GM23248 (cell line): ENCODE data around the gene SRCIN1. TPM values are rescaled to one million over a fixed set of nuclear protein-coding genes. Genes with fewer than 3 reads are reported as not detected.

Experiments used
- DNase-seq: peaks from one replicate; pipeline ENCODE4 v3.0.0-alpha.2; 2015
- H2AFZ ChIP-seq: fragments of 200-600 bp; sonication (generic); 2 replicates; pipeline ENCODE4 v1.6.1; 2016; ENCODE audit warnings: antibody characterized with exemption
- H3F3A ChIP-seq: fragments of 200-600 bp; sonication (generic); 2 replicates; pipeline ENCODE4 v1.6.1; 2016; ENCODE audit warnings: mild to moderate bottlenecking, antibody characterized with exemption, mixed run types; ENCODE audit not compliant: insufficient read depth
- H3K27ac ChIP-seq: fragments of 200-600 bp; sonication (generic); 2 replicates; pipeline ENCODE4 v1.5.1; 2016; ENCODE audit warnings: mild to moderate bottlenecking
- H3K27me3 ChIP-seq: fragments of 200-600 bp; sonication (generic); replicated peaks from 2 replicates; pipeline ENCODE4 v1.6.1; 2016; ENCODE audit warnings: mild to moderate bottlenecking; ENCODE audit not compliant: insufficient read depth
- H3K36me3 ChIP-seq: fragments of 200-600 bp; sonication (generic); 2 replicates; pipeline ENCODE4 v1.6.1; 2016; ENCODE audit warnings: low read depth, mild to moderate bottlenecking
- H3K4me1 ChIP-seq: fragments of 200-600 bp; sonication (generic); 2 replicates; pipeline ENCODE4 v1.6.1; 2016; ENCODE audit warnings: mild to moderate bottlenecking; ENCODE audit not compliant: insufficient read depth
- H3K4me2 ChIP-seq: fragments of 200-600 bp; sonication (generic); one replicate; pipeline ENCODE4 v1.6.1; 2016; ENCODE audit warnings: mild to moderate bottlenecking; ENCODE audit not compliant: unreplicated experiment
- H3K4me3 ChIP-seq: fragments of 200-600 bp; sonication (generic); 2 replicates; pipeline ENCODE4 v1.5.1; 2016; ENCODE audit warnings: mild to moderate bottlenecking
- H3K79me2 ChIP-seq: fragments of 200-600 bp; sonication (generic); 2 replicates; pipeline ENCODE4 v1.6.1; 2016; ENCODE audit warnings: mild to moderate bottlenecking; ENCODE audit not compliant: insufficient read depth
- H3K9ac ChIP-seq: fragments of 200-600 bp; sonication (generic); 2 replicates; pipeline ENCODE4 v1.6.1; 2016; ENCODE audit warnings: mild to moderate bottlenecking
- H3K9me2 ChIP-seq: fragments of 200-600 bp; sonication (generic); 2 replicates; pipeline ENCODE4 v1.6.1; 2016; ENCODE audit warnings: mixed run types, mild to moderate bottlenecking, moderate library complexity; ENCODE audit not compliant: insufficient read depth
- H3K9me3 ChIP-seq: fragments of 200-600 bp; sonication (generic); one replicate; pipeline ENCODE4 v1.6.1; 2017; ENCODE audit warnings: low read depth
- H4K20me1 ChIP-seq: fragments of 200-600 bp; sonication (generic); 2 replicates; pipeline ENCODE4 v1.6.0; 2016; ENCODE audit not compliant: insufficient read depth
- EZH2 ChIP-seq: fragments of 200-600 bp; sonication (generic); IDR thresholded peaks from 2 replicates; pipeline ENCODE4 v1.6.1; 2018; ENCODE audit warnings: antibody characterized with exemption, mild to moderate bottlenecking; ENCODE audit not compliant: insufficient read depth, poor library complexity, severe bottlenecking
- EZH2phosphoT487 ChIP-seq: fragments of 200-600 bp; sonication (generic); IDR thresholded peaks from 2 replicates; pipeline ENCODE4 v1.6.1; 2018; ENCODE audit warnings: antibody characterized with exemption, moderate library complexity, mild to moderate bottlenecking, low read depth; ENCODE audit not compliant: insufficient read depth
- WGBS, 2 experiments: methylation state at CpG; one replicate each; pipeline ENCODE4 v1.1.6; 2015 to 2017; ENCODE audit warnings: low lambda C conversion rate in 2 of 2, low coverage in 1 of 2; ENCODE audit errors: missing lambda C conversion rate in 2 of 2; 5-methylcytosine and 5-hydroxymethylcytosine counted together
- in situ Hi-C: fragments of 300-500 bp; cut with MboI; formaldehyde crosslinking; loops from 2 replicates; pipeline ENCODE4 v1.15.0; 2020
- polyA plus RNA-seq: library from polyadenylated mRNA; unstranded; fragments of >200 nt; fragmentation: Nextera tagmentation; extraction: Ambion mirVana; gene quantifications from 2 replicates; pipeline ENCODE4 v1.2.1, GENCODE V29; 2016
- total RNA-seq: library from RNA; depleted of rRNA; stranded (reverse); fragments of >200 nt; shearing (Covaris generic); gene quantifications from 2 replicates; pipeline ENCODE4 v1.2.3, GENCODE V29; 2014; rRNA removed

SRCIN1 gene, protein sequence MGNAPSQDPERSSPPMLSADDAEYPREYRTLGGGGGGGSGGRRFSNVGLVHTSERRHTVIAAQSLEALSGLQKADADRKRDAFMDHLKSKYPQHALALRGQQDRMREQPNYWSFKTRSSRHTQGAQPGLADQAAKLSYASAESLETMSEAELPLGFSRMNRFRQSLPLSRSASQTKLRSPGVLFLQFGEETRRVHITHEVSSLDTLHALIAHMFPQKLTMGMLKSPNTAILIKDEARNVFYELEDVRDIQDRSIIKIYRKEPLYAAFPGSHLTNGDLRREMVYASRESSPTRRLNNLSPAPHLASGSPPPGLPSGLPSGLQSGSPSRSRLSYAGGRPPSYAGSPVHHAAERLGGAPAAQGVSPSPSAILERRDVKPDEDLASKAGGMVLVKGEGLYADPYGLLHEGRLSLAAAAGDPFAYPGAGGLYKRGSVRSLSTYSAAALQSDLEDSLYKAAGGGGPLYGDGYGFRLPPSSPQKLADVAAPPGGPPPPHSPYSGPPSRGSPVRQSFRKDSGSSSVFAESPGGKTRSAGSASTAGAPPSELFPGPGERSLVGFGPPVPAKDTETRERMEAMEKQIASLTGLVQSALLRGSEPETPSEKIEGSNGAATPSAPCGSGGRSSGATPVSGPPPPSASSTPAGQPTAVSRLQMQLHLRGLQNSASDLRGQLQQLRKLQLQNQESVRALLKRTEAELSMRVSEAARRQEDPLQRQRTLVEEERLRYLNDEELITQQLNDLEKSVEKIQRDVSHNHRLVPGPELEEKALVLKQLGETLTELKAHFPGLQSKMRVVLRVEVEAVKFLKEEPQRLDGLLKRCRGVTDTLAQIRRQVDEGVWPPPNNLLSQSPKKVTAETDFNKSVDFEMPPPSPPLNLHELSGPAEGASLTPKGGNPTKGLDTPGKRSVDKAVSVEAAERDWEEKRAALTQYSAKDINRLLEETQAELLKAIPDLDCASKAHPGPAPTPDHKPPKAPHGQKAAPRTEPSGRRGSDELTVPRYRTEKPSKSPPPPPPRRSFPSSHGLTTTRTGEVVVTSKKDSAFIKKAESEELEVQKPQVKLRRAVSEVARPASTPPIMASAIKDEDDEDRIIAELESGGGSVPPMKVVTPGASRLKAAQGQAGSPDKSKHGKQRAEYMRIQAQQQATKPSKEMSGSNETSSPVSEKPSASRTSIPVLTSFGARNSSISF
- total RNA-seq = not detected in 2 replicates
- polyA plus RNA-seq = not detected in 2 replicates

- Histone ChIP-seq H3K36me3 (no peaks in the 10 kb centered on the region), H3K4me3 (peak within 1 kb of the TSS; percentile 68), H3K9me3 (no peaks in the 10 kb centered on the region), H3K4me2 (peak within 1 kb of the TSS; percentile 68), H3K9me2 (no peaks in the 10 kb centered on the region), H3K27me3 (peaks cover 31% of the 10 kb centered on the region), H3K79me2 (no peaks in the 10 kb centered on the region), H3K9ac (no peak within 1 kb of the TSS), H3K27ac (no peak within 1 kb of the TSS), H2AFZ (peak within 1 kb of the TSS; percentile 63; the same call in 1 of the 2 replicates), H4K20me1 (no peaks in the 10 kb centered on the region), H3K4me1 (no peaks in the 10 kb centered on the region), H3F3A (no peaks in the 10 kb centered on the region)
- peak; percentile 58 for DNase-seq
- in situ Hi-C loops = no loop called here
- 1 to 3% methylated on average over 20 to 67 of the region's 105 CpGs for WGBS, 2 experiments
- TF ChIP-seq EZH2 = no peak
- no peak for TF ChIP-seq EZH2phosphoT487
Observed at GRCh38 chr17:38605841-38606645, at the start of gene SRCIN1. TSS of gene SRCIN1 (minus strand) at chr17:38605952. CDS start at chr17:38605705, 247 bp downstream.

- Histone ChIP-seq H3K27ac (no peak overlapping the region), H3F3A (no peaks in the 10 kb centered on the region), H3K36me3 (no peaks in the 10 kb centered on the region), H3K27me3 (peaks cover 27% of the 10 kb centered on the region), H2AFZ (no peak overlapping the region), H4K20me1 (no peaks in the 10 kb centered on the region), H3K4me2 (no peak overlapping the region), H3K4me1 (no peaks in the 10 kb centered on the region), H3K9me3 (no peaks in the 10 kb centered on the region), H3K9me2 (no peaks in the 10 kb centered on the region), H3K4me3 (no peak overlapping the region), H3K9ac (no peak overlapping the region), H3K79me2 (no peaks in the 10 kb centered on the region)
- WGBS, 2 experiments = 40 to 42% methylated on average over 21 of the region's 21 CpGs
- no peak for TF ChIP-seq EZH2phosphoT487
- TF ChIP-seq EZH2 = no peak
- in situ Hi-C loops = no loop called here
- DNase-seq = no peak
Observed at GRCh38 chr17:38654411-38655398, 49.0 kb upstream of the SRCIN1 start.

DNA sequence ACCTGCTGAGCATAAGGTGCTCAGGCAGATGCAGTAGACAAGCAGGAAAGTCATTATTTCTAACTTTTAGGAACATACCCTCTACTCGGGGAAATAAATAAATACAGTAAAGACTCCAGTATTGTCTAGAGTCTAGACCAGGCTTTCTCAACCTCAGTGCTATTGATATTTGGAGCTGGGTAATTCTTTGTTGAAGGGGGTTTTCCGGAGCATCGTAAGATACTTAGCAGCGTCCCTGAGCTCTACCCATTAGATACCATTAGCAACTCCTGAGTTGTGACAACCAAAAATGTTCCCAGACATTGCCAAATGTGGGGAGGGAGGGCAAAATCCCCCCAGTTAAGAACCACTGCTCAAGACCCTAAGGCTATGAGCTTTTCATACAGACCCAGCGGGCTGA lies 47.9 kb upstream of the SRCIN1 start:
- Histone ChIP-seq H4K20me1 (no peaks in the 10 kb centered on the region), H3F3A (no peaks in the 10 kb centered on the region), H3K4me2 (no peak overlapping the region), H3K9ac (no peak overlapping the region), H3K9me2 (no peaks in the 10 kb centered on the region), H3K4me1 (no peaks in the 10 kb centered on the region), H3K4me3 (no peak overlapping the region), H3K9me3 (no peaks in the 10 kb centered on the region), H3K36me3 (no peaks in the 10 kb centered on the region), H2AFZ (no peak overlapping the region), H3K79me2 (no peaks in the 10 kb centered on the region), H3K27ac (no peak overlapping the region), H3K27me3 (peaks cover 27% of the 10 kb centered on the region)
- TF ChIP-seq EZH2phosphoT487 = no peak
- peak; percentile 0 for TF ChIP-seq EZH2
- WGBS, 2 experiments = 67 to 71% methylated on average over 5 of the region's 5 CpGs
- in situ Hi-C loops = no loop called here
- DNase-seq = no peak
